ENCODE measurements around the gene TGFB1I1.
"Not testable (repeated sequence)": the region's sequence is repeated elsewhere in the genome, so short reads cannot be mapped to it uniquely, and the experiment has no call there.

DNA sequence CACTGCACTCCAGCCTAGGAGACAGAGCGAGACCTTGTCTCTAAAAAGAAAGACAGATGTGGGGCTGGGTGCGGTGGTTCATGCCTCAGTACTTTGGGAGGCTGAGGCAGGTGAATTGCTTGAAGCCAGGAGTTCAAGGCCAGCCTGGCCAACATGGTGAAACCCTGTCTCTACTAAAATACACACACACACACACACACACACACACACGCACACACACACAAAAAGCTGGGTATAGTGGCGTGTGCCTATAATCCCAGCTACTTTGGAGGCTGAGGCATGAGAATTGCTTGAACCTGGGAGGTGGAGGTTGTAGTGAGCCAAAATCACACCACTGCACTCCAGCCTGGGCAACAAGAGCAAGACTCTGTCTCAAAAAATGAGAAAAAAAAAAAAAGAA, 12.1 kb downstream of the TGFB1I1 start:
- not testable (repeated sequence) for TF ChIP-seq POLR2A (IDR thresholded peaks at IDR 0.05)
- TF ChIP-seq, protein P1, sequence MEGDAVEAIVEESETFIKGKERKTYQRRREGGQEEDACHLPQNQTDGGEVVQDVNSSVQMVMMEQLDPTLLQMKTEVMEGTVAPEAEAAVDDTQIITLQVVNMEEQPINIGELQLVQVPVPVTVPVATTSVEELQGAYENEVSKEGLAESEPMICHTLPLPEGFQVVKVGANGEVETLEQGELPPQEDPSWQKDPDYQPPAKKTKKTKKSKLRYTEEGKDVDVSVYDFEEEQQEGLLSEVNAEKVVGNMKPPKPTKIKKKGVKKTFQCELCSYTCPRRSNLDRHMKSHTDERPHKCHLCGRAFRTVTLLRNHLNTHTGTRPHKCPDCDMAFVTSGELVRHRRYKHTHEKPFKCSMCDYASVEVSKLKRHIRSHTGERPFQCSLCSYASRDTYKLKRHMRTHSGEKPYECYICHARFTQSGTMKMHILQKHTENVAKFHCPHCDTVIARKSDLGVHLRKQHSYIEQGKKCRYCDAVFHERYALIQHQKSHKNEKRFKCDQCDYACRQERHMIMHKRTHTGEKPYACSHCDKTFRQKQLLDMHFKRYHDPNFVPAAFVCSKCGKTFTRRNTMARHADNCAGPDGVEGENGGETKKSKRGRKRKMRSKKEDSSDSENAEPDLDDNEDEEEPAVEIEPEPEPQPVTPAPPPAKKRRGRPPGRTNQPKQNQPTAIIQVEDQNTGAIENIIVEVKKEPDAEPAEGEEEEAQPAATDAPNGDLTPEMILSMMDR (IDR thresholded peaks at IDR 0.05) = not testable (repeated sequence)

Data from breast epithelium (tissue), 3 donors.